Fibroblast of peridontal ligament (primary cell): Measurements from ENCODE around the gene FBXO46.

Experiments
- DNase-seq: peaks from one replicate; pipeline ENCODE4 v3.0.0-alpha.2; 2010; ENCODE audit errors: extremely low read depth

Gene FBXO46, protein sequence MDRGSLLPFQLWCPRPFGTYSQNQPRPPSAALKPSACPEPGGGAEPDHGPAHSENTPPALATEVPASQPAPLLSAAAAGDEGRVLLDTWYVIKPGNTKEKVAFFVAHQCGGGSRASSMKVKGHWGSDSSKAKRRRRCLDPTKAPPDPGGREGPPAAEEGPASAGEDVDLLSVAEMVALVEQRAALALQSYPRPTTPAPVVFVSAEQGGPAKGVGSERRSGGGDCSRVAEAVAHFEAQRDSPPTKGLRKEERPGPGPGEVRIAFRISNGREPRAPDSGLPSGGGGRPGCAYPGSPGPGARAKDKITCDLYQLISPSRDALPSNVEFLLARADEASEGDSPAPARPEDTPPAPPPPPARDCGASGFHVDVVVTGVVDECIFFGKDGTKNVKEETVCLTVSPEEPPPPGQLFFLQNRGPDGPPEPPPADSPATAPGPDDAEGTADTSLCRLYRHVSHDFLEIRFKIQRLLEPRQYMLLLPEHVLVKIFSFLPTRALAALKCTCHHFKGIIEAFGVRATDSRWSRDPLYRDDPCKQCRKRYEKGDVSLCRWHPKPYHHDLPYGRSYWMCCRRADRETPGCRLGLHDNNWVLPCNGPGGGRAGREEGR

DNA sequence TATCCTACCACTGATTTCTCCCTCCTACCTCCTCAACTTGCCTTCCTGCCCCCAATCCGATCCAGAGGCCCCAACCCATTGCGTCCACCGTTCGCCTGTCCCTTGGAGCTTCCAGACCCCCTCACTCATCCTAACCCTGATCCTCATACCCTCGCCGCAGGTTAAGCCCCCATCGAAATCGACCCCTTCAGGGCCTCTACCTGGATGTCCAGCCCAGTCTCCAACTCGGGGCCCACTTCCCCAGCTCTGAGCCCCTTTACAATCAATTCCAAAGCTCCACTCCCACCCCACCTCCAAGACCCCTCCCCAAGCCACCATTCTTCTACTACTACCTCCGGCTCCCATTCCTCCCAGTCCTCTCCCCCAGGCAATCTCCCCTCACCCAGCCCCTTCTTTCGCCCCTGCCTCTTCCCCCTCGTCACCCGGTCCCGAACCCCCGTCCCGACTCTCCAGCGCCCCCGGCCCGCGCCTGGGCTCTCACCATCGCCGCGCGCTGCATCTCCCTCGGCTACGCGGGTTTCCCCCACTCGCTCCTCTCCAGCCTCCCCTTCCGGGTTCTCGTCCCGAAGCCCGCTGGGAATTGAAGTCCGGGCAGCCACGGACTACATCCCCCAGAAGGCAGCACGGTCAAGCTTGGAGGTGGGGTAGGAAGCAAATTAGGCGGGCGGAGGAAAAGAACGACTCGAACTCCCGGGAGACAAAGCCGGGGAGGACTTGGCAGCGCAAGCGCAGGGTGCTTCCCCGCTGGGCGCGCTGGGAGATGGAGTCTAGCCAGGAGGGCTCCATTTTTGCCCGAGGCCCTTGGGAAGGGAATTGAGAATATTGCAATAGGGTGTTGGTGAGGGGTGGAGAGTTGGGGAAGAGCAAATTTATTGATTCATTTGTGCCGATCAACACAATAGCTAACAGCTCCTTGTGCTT is at the start of gene FBXO46:
FBXO46 (minus strand) TSS at position 529 of the 921 bp plus-strand sequence. CDS start 17,401 bp downstream, outside the sequence.
- peak; percentile 97 for DNase-seq

DNA sequence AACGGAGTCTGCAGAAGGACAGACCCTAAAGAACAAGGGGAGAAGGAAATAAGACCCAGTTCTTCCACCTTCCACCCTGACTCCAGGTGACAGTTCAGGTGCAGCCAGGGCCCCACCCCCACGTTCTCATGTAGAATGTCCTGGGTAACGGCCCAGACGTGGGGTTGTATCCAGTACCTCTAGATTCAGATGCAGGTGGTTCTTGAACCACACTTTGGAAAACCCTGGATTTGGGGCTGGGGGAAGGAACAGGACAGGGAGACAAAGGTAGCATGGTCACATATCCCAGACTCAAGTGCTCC is 49.4 kb upstream of the FBXO46 start:
- DNase-seq = no peak

DNA sequence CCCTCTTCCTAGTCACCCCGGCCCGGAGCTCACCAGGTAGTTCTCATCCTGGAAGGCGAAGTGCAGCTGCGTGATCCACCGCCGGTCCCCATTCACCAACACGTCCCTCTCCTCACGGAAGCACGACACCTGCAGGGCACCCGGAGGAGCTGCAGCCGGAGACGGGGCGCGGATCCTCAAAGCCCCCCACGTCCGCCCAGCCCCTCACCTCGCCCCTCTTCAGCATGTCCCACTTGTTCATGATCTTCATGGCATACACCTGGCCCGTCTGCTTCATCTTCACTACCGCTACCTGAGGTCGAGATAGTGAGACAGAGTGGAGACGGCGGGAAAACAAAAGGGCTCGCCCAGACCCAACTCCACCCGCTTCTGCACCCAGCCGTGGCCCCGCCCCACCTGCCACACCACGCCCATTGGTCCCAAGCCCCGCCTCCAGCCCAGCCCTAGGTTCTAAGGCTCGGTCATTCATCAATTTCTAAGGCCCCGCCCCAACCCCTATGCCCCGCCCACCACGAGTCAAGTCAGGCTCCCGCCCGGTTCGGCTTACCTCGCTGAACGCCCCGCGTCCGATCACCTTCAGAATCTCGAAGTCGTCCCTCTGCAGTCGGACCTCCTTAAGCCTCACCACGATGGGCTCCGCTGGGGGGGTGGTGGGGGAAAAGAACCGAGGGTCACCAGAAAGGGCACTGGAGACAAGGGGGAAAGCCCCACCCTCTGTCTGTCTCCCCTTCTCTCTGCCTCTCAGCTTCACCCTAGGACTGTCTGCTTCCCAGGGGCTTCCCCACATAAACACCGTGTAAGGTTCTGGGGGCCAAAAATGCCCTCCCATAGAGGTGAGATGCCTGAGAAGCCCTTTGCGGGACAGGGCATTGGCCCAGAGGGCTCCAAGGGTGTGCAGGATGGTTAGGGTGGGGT is 48.8 kb upstream of the FBXO46 start:
- DNase-seq = no peak

DNA sequence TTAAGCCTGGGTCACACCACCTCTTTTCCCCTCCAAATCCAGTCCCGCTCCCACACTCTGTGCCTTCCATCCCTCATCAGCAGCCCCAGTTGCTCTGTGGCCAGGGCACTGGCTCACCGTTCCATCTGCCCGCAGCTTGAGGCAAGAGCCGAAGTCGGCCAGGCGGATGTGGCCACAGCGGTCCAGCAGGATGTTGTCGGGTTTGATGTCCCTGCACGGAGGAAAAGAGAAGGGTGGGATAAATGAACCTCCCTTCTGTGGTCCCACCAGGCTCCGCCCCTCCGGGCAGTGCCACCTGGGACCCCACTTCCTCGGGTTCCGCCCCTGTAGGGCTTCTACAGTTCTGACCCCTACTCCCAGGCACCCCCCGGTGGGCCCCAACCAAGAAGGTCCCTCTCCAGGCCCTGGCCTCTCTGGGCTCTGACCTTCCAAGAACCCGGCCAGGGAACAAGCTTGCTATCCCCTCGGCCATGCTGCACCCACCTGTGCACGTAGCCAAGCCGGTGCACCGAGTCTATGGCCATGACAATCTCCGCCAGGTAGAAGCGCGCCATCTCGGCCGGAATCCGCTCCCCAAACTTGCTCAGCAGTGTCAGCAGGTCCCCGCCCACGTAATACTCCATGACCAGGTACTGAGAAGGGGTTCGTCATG is 47.4 kb upstream of the FBXO46 start:
- DNase-seq = no peak

DNA sequence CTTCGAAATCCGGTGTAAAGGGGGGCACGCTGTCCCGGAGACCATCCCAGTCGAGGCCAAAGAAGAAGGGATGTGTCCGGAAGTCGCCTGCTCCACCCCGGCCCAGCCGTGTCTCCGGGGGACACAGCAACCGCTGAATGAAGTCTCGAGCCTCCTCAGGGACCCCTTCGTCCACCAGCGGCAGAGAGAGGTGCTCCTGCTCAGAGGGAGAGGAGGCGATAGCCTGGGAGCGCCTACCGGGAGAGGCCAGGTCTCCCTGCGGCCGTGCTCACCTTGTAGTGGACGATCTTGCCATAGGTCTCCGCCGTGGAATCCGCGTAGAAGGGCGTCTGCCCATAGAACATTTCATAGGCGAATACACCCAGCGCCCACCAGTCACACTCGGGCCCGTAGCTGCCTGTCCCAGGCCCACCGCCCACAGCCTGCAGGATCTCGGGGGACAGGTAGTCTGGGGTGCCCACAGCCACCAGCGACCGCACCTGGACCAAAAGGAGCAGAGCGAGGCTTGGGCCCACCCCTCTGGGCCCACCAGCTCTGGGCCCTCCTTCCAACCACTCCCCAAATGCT is 46.8 kb upstream of the FBXO46 start:
- DNase-seq = no peak

DNA sequence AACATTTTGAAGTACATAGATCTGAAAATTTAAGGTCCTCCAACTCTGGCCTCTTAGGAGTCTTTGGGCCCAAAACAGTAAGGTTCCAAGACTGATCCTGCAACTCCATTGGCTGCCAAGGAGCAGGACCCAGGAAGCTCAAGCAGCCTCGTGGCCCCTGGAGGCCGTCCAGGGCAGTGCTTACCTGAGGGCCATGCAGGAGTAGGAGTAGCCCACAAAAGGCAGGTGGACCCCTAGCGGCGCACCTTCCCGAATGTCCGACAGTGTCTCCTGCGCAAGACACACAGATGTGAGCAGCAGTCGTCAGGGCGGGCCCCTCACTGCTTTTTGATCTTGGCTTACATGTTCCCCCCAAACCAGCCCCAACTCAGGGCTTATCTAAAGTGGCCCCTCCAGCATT is 44.1 kb upstream of the FBXO46 start:
- no peak for DNase-seq

DNA sequence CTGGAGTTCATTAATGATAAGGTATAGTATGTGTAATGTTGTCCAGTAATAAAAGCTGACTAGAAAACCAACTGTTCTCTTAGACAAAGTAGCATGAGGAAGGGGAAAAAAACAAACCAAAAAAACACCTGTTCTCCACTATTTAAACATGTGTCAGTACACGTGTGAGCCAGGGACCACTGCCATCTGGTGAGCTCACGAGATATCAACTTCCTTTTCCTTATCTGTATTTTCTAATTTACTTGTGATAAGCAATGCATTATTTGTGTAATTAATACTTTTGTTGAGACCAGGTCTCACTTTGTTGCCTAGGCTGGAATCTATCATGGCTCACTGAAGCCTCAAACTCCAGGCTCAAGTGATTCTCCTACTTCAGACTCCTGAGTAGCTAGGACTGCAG is 42.7 kb upstream of the FBXO46 start:
- no peak for DNase-seq

DNA sequence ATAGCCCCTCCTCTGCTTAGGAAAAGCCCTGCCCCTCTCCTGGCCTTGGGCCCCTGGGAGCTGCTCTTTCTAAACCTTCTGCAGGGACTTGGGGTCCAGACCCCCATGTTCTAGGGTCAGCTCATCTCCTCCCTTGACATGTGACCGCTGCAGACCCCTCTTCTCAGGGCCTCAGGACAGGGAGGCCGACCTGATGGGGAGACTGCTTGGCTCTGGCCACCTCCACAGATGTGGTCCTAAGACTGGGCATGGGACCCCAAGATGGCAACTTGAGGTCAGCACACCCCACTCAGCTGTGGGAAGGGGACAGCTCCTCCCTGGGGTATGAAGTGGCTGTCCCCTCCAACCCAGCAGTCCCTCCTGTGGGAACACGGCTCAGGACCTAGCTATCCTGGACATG is 42.2 kb upstream of the FBXO46 start:
- no peak for DNase-seq

DNA sequence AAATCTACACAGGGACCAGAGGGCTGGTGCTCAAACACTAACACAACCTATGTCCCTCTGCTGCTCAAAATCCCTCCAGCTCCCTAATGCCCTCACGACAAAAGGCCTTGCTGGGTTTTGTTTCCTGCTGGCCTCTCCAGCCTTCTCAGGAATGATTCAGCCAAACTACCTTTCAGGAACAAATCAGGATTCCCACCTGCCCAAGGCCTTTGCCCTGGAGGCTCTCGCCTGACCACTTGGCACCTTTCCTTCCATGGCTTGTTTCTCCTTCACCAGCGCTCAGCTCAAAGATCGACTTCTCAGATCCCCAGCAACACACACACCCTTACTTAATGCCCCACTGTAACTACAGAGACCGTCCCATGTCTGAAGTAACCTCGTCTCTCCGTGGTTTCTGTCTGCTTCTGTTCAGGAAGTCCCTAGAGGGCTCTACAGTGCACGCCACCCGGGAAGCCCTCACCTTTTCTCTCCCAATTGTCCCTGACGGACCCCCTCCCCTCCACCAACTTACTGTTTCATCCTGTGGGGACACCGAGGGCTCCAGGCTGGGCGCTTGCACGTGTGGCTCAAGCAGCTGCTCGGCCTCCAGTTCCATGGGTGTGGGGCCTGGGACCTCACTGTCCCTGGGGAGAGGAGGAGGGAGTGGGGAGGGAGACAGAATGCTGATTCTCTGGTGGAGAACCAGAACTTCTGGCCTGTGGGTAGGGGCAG is 41.6 kb upstream of the FBXO46 start:
- DNase-seq = no peak

DNA sequence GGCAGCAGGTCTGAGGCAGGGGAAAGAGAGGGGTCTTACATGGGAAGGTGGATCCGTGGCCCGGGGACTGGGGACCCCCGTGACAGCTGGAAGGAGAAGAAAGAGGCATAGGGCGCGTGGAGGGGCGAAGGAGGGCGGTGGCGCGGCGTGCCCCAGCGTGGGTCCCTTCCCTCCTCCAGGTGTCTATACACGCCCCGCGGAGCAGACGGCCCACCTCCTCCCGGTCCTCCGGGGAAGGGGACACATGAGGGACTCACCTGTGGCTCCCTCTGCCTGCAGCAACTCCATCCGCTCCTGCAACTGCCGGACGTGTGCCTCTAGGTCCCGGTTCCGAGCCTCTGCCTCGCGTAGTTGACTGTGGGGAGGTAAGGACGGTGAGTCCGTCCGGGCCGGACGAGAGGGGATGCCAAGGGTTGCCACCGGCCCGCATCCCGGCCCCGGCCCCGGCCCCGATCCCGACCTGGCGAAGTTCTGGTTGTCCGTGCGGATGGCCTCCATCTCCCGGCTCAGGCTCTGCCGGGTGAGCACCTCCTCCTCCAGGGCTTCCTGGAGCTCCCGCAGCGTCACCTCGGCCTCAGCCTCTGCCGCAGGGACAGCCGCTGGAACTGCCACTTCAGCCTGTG is 40.7 kb upstream of the FBXO46 start:
- DNase-seq = no peak

DNA sequence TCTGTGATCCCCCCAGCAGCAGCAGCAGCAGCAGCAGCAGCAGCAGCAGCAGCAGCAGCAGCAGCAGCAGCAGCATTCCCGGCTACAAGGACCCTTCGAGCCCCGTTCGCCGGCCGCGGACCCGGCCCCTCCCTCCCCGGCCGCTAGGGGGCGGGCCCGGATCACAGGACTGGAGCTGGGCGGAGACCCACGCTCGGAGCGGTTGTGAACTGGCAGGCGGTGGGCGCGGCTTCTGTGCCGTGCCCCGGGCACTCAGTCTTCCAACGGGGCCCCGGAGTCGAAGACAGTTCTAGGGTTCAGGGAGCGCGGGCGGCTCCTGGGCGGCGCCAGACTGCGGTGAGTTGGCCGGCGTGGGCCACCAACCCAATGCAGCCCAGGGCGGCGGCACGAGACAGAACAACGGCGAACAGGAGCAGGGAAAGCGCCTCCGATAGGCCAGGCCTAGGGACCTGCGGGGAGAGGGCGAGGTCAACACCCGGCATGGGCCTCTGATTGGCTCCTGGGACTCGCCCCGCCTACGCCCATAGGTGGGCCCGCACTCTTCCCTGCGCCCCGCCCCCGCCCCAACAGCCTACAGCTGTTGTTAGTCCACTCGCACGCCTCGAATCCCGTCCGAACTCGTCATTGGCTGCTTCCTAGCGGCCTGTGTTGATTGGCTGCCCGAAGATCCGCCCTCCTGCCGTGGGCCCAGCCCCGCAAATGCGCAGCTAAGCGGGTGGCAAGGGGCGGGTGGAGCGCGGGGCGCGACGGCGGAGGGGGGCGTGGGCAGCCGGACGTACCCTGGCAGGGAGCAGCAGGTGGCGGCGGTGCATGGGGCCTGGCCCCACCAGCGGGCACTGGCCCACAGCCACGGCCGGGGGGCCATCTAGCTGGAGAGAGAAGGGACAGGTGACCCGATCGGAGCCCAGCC is 39.8 kb upstream of the FBXO46 start:
- peak; percentile 96 for DNase-seq

DNA sequence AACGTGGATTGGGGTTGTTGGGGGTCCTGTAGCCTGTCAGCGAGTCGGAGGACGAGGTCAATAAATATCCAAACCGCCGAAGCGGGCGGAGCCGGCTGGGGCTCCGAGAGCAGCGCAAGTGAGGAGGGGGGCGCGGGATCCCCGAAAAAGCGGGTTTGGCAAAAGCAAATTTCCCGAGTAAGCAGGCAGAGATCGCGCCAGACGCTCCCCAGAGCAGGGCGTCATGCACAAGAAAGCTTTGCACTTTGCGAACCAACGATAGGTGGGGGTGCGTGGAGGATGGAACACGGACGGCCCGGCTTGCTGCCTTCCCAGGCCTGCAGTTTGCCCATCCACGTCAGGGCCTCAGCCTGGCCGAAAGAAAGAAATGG is 39.1 kb upstream of the FBXO46 start:
- peak; percentile 37 for DNase-seq

DNA sequence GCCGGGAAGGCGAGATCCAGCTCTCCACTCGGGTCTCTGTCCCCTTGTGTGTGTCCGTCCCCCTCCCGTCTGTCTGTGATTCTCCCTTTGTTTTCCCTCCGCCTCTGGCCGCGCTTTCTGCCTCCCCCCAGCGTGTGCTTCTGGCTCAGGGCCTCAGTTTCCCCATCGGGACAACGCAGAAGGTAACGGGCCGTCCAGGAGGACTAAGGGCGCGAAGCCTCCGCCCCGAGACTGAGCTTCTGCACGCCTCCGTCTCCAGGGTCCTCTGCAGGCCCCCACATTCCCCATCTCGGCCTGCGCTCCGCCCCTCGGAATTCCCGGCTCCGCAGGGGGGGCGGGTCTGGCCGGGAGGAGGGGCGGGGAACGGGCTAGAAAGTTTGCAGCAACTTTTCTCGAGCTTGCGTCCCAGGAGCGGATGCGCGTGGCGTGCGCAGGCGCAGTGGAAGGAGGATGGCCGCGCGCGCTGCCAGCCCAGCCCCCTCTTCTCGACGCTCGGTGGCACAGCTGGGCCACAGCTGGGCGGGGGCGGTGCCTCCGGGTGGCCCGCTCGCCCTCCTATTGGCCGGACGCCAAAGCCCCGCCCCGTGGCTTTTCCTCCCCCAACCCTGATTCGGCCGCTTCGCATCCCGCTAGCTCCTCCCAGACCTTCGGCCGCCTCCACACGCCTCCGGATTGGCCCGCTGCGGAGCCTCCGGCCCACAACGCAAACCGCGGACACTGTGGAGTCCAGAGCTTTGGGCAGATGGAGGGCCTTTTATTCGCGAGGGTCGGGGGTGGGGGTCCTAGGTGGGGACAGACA is 38.5 kb upstream of the FBXO46 start, which contains the start of gene SIX5:
SIX5 (minus strand) TSS at position 269 of the 799 bp plus-strand sequence. CDS start 408 bp downstream, outside the sequence.
- peak; percentile 96 for DNase-seq

DNA sequence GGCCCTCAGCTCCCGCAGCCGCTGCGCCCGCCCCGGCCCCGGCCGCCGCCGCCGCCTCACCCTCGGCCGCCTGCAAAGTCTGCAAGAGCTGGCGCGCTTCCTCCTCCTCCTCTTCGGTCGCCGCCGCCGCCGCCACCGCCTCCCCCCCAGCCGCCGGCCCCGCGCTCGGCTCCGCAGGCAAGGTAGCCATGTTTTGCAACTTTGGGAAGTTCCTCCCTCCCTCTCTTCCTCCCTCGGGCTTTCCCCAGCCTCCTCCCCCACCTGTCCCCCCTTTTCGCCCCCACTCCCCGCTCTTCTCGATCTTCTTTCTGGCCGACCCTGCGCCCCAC is 37.9 kb upstream of the FBXO46 start:
- no peak for DNase-seq

DNA sequence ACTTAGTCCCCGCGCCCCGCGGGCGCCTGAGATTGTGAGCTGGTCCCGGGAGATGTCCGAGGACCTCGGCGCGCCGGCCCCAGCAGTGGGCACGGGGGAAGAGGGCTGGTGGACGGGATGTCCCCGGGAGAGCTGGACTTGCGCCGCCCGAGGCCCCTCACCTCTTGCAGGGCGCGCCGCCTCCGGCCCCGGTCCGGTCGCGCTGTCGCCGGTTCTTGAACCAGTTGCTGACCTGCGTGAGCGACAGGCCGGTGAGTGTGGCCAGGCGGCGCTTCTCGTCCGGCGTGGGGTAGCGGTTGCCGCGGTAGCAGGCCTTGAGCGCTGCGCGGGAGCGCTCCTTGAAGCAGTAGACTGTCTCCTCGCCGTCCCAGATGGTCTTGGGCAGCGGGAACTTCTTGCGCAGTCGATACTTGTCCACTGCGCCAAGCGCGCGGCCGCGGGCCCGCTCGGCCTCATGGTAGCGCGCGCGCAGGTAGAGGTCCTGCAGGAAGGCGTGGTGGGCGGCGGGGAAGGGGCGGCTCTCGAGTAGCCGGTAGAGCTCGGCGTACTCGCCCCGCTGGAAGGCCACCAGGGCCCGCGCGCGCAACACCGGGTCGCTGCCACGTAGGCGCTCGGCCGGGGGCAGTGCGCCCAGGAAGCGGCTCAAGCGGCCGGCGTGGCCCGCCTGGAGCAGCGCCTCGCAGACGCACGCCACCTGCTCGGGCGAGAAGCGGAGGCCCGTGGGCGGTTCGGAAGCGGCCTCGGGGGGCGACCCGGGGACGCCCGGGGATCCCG is 37.4 kb upstream of the FBXO46 start:
- peak; percentile 59 for DNase-seq

DNA sequence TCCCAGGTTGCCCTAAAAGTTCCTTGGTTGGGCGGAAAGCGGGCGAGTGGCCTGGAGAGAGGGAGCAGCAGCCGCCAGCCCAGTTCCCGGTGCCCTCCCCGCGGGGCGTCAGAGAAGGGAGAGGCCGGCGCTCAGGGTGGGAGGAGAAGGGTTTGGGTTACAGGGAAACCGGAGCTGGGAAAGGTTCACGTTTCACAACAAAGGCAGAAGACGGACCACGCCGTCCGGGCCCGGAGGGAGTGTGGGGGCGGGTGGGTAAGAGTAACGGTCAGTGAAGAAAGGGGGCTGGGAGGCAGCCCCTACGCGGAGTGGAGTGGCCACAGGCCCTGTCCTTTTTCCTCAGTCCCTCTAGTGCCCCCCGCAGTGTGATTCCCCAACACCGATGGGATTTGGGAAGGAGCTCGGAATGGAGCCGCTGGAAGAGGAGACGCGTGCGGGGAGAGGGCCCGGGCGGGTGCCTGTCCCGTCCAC is 36.7 kb upstream of the FBXO46 start:
- DNase-seq = peak; percentile 83

DNA sequence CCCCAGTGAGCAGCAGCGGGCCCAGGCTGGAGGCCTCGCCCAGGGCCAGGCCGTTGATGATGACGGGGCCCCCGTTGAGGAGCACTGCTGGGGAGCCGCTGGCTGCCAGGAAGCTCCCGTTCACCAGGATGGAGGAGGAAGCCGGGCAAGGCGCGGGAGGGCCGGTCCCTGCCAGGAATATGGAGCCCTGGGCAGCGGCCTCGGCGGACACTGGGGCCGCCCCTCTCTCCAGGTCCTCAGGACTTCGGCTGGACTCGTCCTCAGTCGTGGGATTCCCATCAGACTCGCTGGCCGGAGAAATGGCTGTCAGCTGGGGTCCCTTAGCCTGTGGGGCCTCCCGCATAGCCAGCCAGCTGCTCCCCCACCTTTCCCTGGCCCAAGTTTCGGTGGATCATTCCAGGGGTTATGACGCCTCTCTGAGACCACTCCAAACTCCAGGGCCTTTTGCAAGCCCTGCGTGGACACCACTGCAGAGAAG is 36.2 kb upstream of the FBXO46 start:
- no peak for DNase-seq
